ENCODE results near the gene MYL2. TPM values are rescaled to one million over a fixed set of nuclear protein-coding genes. Genes with fewer than 3 reads are reported as not detected.
A peak's percentile ranks its signal among the peaks of the same experiment; 100 is the strongest.

The MYL2 gene
- total RNA-seq, 1 experiment from 2014 or later: 0.39 TPM

GRCh38 chr12:110921262-110921661, 883 bp upstream of the MYL2 start:
- POLR2A ChIA-PET: no interaction called here
- RAD21 ChIA-PET (ENCODE audit: low non-redundant PET in 1 of 2, low total read pairs in 2 of 2, uncharacterized antibody in 2 of 2, unreplicated experiment in 2 of 2): no interaction called here
- CTCF ChIA-PET: interaction anchor here (1.1 kb wide), 1 partner anchor 15 kb away, joined by 3 read pairs; no protein-coding TSS in a partner anchor

More at GRCh38 chr12:110921262-110921661, 883 bp upstream of the MYL2 start:
- Histone ChIP-seq H3K36me3 (ENCODE audit: control insufficient read depth in 1 of 2, insufficient read depth in 2 of 2, low read length in 2 of 2) (no peaks in the 10 kb centered on the region), H3K9ac (ENCODE audit: low read length) (no peak overlapping the region), H3K27ac (ENCODE audit: low read depth, low read length) (no peak overlapping the region), H3K4me1 (ENCODE audit: control insufficient read depth in 1 of 2, insufficient read depth in 2 of 2, low read length in 2 of 2) (peaks cover 19 to 57% of the 10 kb centered on the region in 2 experiments), H3K79me2 (ENCODE audit: insufficient read depth, low read length) (no peaks in the 10 kb centered on the region), H3K9me2 (ENCODE audit: insufficient read depth) (no peaks in the 10 kb centered on the region), H3K4me2 (ENCODE audit: low read length) (peak overlapping the region; percentile 8; the same call in 1 of the 2 replicates), H3K27me3 (ENCODE audit: insufficient read depth, low read length) (no peaks in the 10 kb centered on the region), H3K4me3 (replicated peaks in 1 of 2; ENCODE audit: low read depth in 1 of 2, low read length in 2 of 2) (no peak overlapping the region), H3K9me3 (ENCODE audit: control insufficient read depth in 1 of 2, insufficient read depth in 1 of 2, low read depth in 1 of 2, low read length in 2 of 2) (no peaks in the 10 kb centered on the region), H4K20me1 (ENCODE audit: insufficient read depth) (no peaks in the 10 kb centered on the region), H2AFZ (ENCODE audit: low read depth, low read length, poor library complexity, severe bottlenecking) (no peak overlapping the region)
- no TSS peak for BruUV-seq (replicated peaks)
- TF ChIP-seq SP1 (IDR thresholded peaks at IDR 0.05; ENCODE audit: low read depth) (no peak), EGR1 (IDR thresholded peaks at IDR 0.05; ENCODE audit: low read depth) (no peak), RAD21 (IDR thresholded peaks at IDR 0.05; ENCODE audit: low read depth) (no peak), SIN3A (IDR thresholded peaks at IDR 0.05; ENCODE audit: low read depth) (no peak), ZFX (IDR thresholded peaks at IDR 0.05) (no peak), SRF (IDR thresholded peaks at IDR 0.05; ENCODE audit: low read depth) (no peak), POLR2A (IDR thresholded peaks at IDR 0.05; ENCODE audit: borderline replicate concordance, extremely low read depth, insufficient read depth, insufficient read length) (no peak), CBX3 (IDR thresholded peaks at IDR 0.05; ENCODE audit: low read depth) (no peak), ELF1 (IDR thresholded peaks at IDR 0.05; ENCODE audit: borderline replicate concordance, low read depth) (no peak), ZNF274 (IDR thresholded peaks at IDR 0.05; ENCODE audit: low read depth, low read length) (no peak), CEBPB (IDR thresholded peaks at IDR 0.05; ENCODE audit: low read depth) (no peak), JUND (IDR thresholded peaks at IDR 0.05) (no peak), YY1 (IDR thresholded peaks at IDR 0.05; ENCODE audit: extremely low read depth, insufficient replicate concordance, low read depth, low read length) (no peak)
- TF ChIP-seq, protein P1, sequence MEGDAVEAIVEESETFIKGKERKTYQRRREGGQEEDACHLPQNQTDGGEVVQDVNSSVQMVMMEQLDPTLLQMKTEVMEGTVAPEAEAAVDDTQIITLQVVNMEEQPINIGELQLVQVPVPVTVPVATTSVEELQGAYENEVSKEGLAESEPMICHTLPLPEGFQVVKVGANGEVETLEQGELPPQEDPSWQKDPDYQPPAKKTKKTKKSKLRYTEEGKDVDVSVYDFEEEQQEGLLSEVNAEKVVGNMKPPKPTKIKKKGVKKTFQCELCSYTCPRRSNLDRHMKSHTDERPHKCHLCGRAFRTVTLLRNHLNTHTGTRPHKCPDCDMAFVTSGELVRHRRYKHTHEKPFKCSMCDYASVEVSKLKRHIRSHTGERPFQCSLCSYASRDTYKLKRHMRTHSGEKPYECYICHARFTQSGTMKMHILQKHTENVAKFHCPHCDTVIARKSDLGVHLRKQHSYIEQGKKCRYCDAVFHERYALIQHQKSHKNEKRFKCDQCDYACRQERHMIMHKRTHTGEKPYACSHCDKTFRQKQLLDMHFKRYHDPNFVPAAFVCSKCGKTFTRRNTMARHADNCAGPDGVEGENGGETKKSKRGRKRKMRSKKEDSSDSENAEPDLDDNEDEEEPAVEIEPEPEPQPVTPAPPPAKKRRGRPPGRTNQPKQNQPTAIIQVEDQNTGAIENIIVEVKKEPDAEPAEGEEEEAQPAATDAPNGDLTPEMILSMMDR (IDR thresholded peaks at IDR 0.05 in 2 of 3, conservative IDR thresholded peaks at IDR 0.05 in 1 of 3; ENCODE audit: borderline replicate concordance in 1 of 3, insufficient read depth in 1 of 3, low read depth in 2 of 3, low read length in 2 of 3): no peak
- TF ChIP-seq, protein P2, sequence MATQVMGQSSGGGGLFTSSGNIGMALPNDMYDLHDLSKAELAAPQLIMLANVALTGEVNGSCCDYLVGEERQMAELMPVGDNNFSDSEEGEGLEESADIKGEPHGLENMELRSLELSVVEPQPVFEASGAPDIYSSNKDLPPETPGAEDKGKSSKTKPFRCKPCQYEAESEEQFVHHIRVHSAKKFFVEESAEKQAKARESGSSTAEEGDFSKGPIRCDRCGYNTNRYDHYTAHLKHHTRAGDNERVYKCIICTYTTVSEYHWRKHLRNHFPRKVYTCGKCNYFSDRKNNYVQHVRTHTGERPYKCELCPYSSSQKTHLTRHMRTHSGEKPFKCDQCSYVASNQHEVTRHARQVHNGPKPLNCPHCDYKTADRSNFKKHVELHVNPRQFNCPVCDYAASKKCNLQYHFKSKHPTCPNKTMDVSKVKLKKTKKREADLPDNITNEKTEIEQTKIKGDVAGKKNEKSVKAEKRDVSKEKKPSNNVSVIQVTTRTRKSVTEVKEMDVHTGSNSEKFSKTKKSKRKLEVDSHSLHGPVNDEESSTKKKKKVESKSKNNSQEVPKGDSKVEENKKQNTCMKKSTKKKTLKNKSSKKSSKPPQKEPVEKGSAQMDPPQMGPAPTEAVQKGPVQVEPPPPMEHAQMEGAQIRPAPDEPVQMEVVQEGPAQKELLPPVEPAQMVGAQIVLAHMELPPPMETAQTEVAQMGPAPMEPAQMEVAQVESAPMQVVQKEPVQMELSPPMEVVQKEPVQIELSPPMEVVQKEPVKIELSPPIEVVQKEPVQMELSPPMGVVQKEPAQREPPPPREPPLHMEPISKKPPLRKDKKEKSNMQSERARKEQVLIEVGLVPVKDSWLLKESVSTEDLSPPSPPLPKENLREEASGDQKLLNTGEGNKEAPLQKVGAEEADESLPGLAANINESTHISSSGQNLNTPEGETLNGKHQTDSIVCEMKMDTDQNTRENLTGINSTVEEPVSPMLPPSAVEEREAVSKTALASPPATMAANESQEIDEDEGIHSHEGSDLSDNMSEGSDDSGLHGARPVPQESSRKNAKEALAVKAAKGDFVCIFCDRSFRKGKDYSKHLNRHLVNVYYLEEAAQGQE (IDR thresholded peaks at IDR 0.05; ENCODE audit: low read depth): no peak
- TF ChIP-seq, protein P3, sequence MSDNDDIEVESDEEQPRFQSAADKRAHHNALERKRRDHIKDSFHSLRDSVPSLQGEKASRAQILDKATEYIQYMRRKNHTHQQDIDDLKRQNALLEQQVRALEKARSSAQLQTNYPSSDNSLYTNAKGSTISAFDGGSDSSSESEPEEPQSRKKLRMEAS (IDR thresholded peaks at IDR 0.05): no peak
- TF ChIP-seq, protein P4, sequence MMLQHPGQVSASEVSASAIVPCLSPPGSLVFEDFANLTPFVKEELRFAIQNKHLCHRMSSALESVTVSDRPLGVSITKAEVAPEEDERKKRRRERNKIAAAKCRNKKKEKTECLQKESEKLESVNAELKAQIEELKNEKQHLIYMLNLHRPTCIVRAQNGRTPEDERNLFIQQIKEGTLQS (IDR thresholded peaks at IDR 0.05): no peak
- TF ChIP-seq, protein P5, sequence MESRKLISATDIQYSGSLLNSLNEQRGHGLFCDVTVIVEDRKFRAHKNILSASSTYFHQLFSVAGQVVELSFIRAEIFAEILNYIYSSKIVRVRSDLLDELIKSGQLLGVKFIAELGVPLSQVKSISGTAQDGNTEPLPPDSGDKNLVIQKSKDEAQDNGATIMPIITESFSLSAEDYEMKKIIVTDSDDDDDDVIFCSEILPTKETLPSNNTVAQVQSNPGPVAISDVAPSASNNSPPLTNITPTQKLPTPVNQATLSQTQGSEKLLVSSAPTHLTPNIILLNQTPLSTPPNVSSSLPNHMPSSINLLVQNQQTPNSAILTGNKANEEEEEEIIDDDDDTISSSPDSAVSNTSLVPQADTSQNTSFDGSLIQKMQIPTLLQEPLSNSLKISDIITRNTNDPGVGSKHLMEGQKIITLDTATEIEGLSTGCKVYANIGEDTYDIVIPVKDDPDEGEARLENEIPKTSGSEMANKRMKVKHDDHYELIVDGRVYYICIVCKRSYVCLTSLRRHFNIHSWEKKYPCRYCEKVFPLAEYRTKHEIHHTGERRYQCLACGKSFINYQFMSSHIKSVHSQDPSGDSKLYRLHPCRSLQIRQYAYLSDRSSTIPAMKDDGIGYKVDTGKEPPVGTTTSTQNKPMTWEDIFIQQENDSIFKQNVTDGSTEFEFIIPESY (IDR thresholded peaks at IDR 0.05; ENCODE audit: extremely low read depth, insufficient replicate concordance, low read length): no peak
- intact Hi-C loops (cut with micrococcal nuclease): no loop called here
- no peak for DNase-seq (ENCODE audit: low read depth, low spot score)
- ATAC-seq: no peak
